ENCODE measurements around the gene NOXA1. TPM values are rescaled to one million over a fixed set of nuclear protein-coding genes. Genes with fewer than 3 reads are reported as not detected.

Gene NOXA1
- total RNA-seq, 1 experiment from 2014 or later, result 8.2 TPM

DNA sequence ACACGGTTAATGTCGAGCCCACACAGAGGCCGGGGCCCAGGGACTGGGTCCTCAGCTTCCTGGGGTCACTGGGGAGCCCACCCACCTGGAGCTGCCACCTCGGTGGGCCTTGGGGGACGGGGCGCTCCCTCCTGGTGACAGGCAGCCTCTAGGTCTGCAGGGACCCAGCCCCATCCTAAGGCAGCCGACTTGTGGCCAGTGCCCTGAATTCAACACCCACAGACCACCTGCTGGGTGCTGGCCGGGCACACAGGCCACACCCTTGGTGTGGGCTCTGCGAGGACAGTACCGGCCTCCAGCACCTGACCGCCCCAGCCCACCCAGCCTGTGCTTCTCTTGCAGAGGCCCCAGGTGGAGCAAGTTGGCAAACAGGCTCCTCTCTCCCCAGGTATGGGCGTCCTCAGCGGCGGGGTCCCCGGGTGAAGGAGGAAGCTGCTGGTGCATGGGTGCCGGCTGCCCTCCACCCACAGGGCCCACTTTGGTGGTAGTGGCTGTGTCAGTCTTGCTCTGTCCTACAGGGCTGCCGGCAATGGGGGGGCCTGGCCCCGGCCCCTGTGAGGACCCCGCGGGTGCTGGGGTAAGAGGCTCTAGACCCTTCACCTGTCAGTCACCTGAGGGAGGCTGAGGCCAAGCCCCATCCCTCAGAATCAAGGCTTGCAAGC, 9.6 kb downstream of the NOXA1 start:
- Mint-ChIP-seq H3K27ac (ENCODE audit: low read depth, unreplicated experiment) (no peak overlapping the region), H3K9me3 (ENCODE audit: unreplicated experiment) (no peaks in the 10 kb centered on the region), H3K36me3 (ENCODE audit: insufficient read depth, unreplicated experiment) (peaks cover 8% of the 10 kb centered on the region), H3K4me3 (ENCODE audit: unreplicated experiment) (no peak overlapping the region), H3K27me3 (ENCODE audit: insufficient read depth, unreplicated experiment) (no peaks in the 10 kb centered on the region), H3K4me1 (ENCODE audit: insufficient read depth, unreplicated experiment) (no peaks in the 10 kb centered on the region)
- no peak for DNase-seq (ENCODE audit: unreplicated experiment)
- BruUV-seq (replicated peaks), result no TSS peak
- TF ChIP-seq CTCF (IDR thresholded peaks at IDR 0.05; ENCODE audit: unreplicated experiment), result no peak
- ChIA-PET CTCF (interaction anchor here (0.6 to 0.7 kb wide), 2 partner anchors 9 to 12 kb away, joined by 3 to 4 read pairs; partner anchors contain the start of gene ENTPD8), POLR2A (interaction anchor here (3.3 kb wide), 1 partner anchor 10 kb away, joined by 14 read pairs; the partner anchor contains the start of gene ENTPD8)
- intact Hi-C loops (cut with micrococcal nuclease), result no loop called here

- ChIA-PET POLR2A (interaction anchor here (3.3 kb wide), 1 partner anchor 10 kb away, joined by 14 read pairs; the partner anchor contains the start of gene ENTPD8), CTCF (interaction anchor here (0.6 kb wide), 2 partner anchors 12 to 1639 kb away, joined by 3 read pairs; no protein-coding TSS in a partner anchor)
- no peak overlapping the region for H3K4me3 Mint-ChIP-seq (ENCODE audit: unreplicated experiment)
- no peak for TF ChIP-seq CTCF (IDR thresholded peaks at IDR 0.05; ENCODE audit: unreplicated experiment)
- no peaks in the 10 kb centered on the region for H3K9me3 Mint-ChIP-seq (ENCODE audit: unreplicated experiment)
- H3K4me1 Mint-ChIP-seq (ENCODE audit: insufficient read depth, unreplicated experiment), result no peaks in the 10 kb centered on the region
- no peak for DNase-seq (ENCODE audit: unreplicated experiment)
- intact Hi-C loops (cut with micrococcal nuclease), result no loop called here
- peaks cover 8% of the 10 kb centered on the region for H3K36me3 Mint-ChIP-seq (ENCODE audit: insufficient read depth, unreplicated experiment)
- H3K27me3 Mint-ChIP-seq (ENCODE audit: insufficient read depth, unreplicated experiment), result no peaks in the 10 kb centered on the region
- no TSS peak for BruUV-seq (replicated peaks)
- no peak overlapping the region for H3K27ac Mint-ChIP-seq (ENCODE audit: low read depth, unreplicated experiment)
These were observed 10.2 kb downstream of the NOXA1 start for GRCh38 chr9:137433349-137433915.

DNA sequence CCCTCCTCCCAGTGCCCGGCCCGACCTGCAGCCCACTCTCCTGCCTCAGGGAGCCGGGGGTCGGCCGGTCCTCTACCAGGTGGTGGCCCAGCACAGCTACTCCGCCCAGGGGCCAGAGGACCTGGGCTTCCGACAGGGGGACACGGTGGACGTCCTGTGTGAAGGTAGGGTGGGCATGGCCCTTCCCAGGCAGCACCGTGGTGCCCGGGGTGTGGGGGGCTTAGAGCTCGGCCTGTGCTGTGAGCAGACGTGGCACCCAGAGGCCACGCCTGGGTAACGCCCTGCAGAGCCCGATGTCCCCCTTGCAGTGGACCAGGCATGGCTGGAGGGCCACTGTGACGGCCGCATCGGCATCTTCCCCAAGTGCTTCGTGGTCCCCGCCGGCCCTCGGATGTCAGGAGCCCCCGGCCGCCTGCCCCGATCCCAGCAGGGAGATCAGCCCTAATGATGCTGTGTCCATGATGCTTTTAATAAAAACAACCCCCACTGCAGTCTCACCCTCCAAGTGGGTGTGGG, 10.8 kb downstream of the NOXA1 start:
- TF ChIP-seq CTCF (IDR thresholded peaks at IDR 0.05; ENCODE audit: unreplicated experiment), result no peak
- H3K9me3 Mint-ChIP-seq (ENCODE audit: unreplicated experiment), result no peaks in the 10 kb centered on the region
- no peak overlapping the region for H3K4me3 Mint-ChIP-seq (ENCODE audit: unreplicated experiment)
- CTCF ChIA-PET, result interaction anchor here (0.6 kb wide), 1 partner anchor 1640 kb away, joined by 3 read pairs; no protein-coding TSS in a partner anchor
- H3K36me3 Mint-ChIP-seq (ENCODE audit: insufficient read depth, unreplicated experiment), result peaks cover 8% of the 10 kb centered on the region
- H3K27ac Mint-ChIP-seq (ENCODE audit: low read depth, unreplicated experiment), result no peak overlapping the region
- no peaks in the 10 kb centered on the region for H3K27me3 Mint-ChIP-seq (ENCODE audit: insufficient read depth, unreplicated experiment)
- POLR2A ChIA-PET, result interaction anchor here (3.3 to 3.9 kb wide), 2 partner anchors 9 kb away, joined by 12 to 14 read pairs; partner anchors contain the start of gene ENTPD8
- no TSS peak for BruUV-seq (replicated peaks)
- intact Hi-C loops (cut with micrococcal nuclease), result no loop called here
- no peaks in the 10 kb centered on the region for H3K4me1 Mint-ChIP-seq (ENCODE audit: insufficient read depth, unreplicated experiment)
- DNase-seq (ENCODE audit: unreplicated experiment), result no peak

Measured in MCF 10A (cell line).